WI38 (cell line): Measurements from ENCODE around the gene TGFBR1.

Source experiments
- H3K4me3 ChIP-seq: 2 replicates; pipeline ENCODE4 v1.5.1; 2011; ENCODE audit warnings: low read depth, mild to moderate bottlenecking, control low read depth, low read length
- CTCF ChIP-seq: IDR thresholded peaks from 2 replicates; pipeline ENCODE4 v1.5.1; 2012; ENCODE audit warnings: low read depth, mild to moderate bottlenecking, control low read depth, low read length

The TGFBR1 gene

GRCh38 chr9:99137225-99137624, 32.3 kb downstream of the TGFBR1 start:
- no peak for TF ChIP-seq CTCF
- H3K4me3 ChIP-seq: no peak overlapping the region

- H3K4me3 ChIP-seq: no peak overlapping the region
- no peak for TF ChIP-seq CTCF
These were observed 33.0 kb downstream of the TGFBR1 start for GRCh38 chr9:99137891-99138290.

- TF ChIP-seq CTCF: no peak
- no peak overlapping the region for H3K4me3 ChIP-seq
These were observed 33.7 kb downstream of the TGFBR1 start for GRCh38 chr9:99138424-99139284.

- TF ChIP-seq CTCF: no peak
- no peak overlapping the region for H3K4me3 ChIP-seq
These were observed 35.0 kb downstream of the TGFBR1 start for GRCh38 chr9:99139868-99140267.

- peak; percentile 96 for TF ChIP-seq CTCF
- no peak overlapping the region for H3K4me3 ChIP-seq
These were observed 35.9 kb downstream of the TGFBR1 start for GRCh38 chr9:99140685-99141314.

GRCh38 chr9:99141849-99142248, 36.9 kb downstream of the TGFBR1 start:
- H3K4me3 ChIP-seq: no peak overlapping the region
- TF ChIP-seq CTCF: no peak

- TF ChIP-seq CTCF: no peak
- H3K4me3 ChIP-seq: no peak overlapping the region
These were observed 37.4 kb downstream of the TGFBR1 start for GRCh38 chr9:99142275-99142674.
